DMS53 treated with DMSO at 0.1 percent for 48 hours (cell line): ENCODE data around the gene ZMAT5.

Experiments used
- DNase-seq: peaks from one replicate; lab custom pipeline; 2025; ENCODE audit not compliant: unreplicated experiment; lab: John Stamatoyannopoulos, UW

Gene ZMAT5

DNA sequence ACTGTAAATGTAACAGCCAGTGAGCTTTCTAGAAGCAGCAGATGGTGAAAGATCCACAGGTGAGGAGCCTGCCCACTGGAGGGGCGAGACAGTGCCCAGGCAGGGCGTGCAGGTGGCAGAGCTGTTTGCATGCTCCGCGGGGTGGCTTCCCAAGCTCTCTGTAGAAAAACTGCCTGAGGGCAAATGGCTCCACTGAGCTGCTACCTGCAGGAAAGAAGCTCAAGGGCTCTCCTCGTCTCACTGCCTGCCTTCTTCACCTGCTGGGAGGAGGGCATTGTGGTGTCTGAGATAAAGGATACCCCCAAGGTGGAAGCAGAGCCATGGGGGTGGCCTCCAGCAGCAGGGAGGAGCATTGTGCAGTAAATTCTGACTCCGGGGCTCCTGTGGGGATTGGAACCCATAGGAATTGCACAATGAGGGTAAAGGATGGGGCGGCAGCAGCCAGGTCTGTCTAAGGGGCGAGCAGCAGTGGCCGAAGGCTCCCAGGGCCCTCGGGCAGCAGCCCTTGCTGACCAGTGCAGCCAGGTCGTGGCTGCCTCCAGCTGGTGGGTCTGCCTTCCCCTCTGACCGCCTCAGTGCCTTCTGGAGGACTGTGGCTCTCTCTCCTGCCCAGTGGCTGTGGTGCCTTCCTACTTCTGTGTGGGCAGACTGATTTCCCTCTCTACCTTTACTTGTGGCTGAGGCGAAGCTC is 75.0 kb downstream of the ZMAT5 start:
- DNase-seq, result no peak

GRCh38 chr22:29690476-29690875 is 76.3 kb downstream of the ZMAT5 start:
- no peak for DNase-seq

DNA sequence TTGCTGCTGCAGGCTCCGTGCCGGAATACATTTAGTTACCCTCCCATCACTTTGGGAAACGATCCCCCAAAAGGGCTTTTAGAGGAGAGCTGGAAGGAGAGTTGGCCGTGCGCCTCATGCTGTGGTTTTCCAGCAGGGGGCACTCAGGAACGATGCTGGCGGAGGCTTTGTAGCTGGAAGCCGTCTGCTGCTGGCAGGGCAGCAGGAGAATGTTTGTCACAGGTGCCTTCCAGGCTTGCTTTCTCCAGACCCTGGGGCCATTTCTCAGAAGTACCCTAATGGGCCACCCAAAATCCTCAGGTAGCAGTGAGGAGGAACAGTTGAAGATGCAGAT is 77.0 kb downstream of the ZMAT5 start:
- DNase-seq, result no peak

DNA sequence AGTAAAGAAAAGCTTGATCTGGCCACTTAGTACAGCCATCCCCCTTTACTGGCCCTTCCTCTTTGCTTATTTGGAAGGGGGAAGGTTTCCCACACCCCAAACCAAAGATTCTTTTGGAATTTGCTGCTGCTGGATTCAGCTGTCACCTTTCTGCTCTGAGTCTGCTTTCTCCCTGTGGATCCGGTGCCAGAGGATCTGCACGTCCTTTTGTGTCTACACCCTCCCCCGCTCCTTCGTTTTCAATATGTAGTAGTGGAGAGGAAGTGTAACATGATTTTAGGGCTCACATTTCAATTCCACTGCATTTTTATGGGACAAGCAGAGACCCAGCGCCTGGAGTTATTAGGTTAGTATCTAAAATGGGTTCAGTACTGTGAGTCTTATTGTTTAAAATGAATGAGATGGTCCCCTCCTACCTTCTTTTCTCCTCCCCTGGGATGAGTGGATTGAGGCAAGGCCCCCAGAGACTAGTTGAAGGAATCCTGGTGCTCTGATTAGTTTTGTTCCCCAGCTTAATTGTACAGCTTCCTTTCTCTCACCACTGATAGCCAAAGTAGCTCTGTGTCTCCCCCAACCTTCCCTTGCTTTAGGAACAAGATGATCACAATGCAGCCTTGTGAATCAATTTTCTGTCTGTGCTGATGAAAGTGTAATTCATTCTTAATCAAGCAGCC is 77.5 kb downstream of the ZMAT5 start:
- no peak for DNase-seq

- DNase-seq, result no peak
Measured at GRCh38 chr22:29684244-29684643, 82.6 kb downstream of the ZMAT5 start.

DNA sequence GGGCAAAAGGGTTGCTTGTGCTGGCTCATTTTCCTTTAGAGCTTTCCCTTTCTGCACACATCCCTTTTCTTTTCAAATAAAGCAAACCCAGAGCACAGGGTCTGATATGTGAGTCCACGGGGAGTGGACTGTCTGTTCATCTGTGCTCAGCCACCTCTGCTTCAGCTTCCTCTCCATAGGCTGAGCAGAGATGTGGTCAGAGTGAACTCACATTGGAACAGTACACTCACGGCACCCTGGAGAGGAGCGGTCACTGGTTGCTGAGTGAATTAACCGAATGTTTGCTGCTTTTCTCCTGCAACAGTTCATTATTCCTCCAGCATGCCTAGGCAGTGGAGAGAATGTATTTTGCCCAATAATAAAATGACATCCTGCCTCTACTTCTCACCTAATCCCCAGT is 83.3 kb downstream of the ZMAT5 start:
- no peak for DNase-seq
